GM12878 (cell line): ENCODE results near the gene RTL9. TPM values are rescaled to one million over a fixed set of nuclear protein-coding genes. Genes with fewer than 3 reads are reported as not detected.
A peak's percentile ranks its signal among the peaks of the same experiment; 100 is the strongest.

Experiments
- BHLHE40 ChIP-seq, 2 experiments: fragments of 450-650 bp in 1 of 2; IDR thresholded peaks; 2 replicates each; pipeline ENCODE4 v1.6.1; 2011 to 2017; ENCODE audit warnings: low read depth in 2 of 2, borderline replicate concordance in 1 of 2, improper control_type of control experiment in 1 of 2, low read length in 1 of 2, mild to moderate bottlenecking in 1 of 2
- EGR1 ChIP-seq, 2 experiments: IDR thresholded peaks; 1 replicate in 1 of 2; 2 replicates in 1 of 2; pipeline ENCODE4 v1.6.1; 2011 to 2012; ENCODE audit warnings: low read depth in 2 of 2, low read length in 2 of 2, borderline replicate concordance in 1 of 2, mild to moderate bottlenecking in 1 of 2, moderate library complexity in 1 of 2
- EP300 ChIP-seq, 2 experiments: fragments of 150-350 bp in 1 of 2; IDR thresholded peaks; 2 replicates each; pipeline ENCODE4 v1.6.1; 2011 to 2012; ENCODE audit warnings: low read depth in 2 of 2, low read length in 2 of 2, borderline replicate concordance in 1 of 2, improper control_type of control experiment in 1 of 2, inconsistent platforms in 1 of 2; ENCODE audit not compliant: control insufficient read depth in 1 of 2
- FOXM1 ChIP-seq: IDR thresholded peaks from 2 replicates; pipeline ENCODE4 v1.6.1; 2012; ENCODE audit warnings: low read depth, mild to moderate bottlenecking, inconsistent platforms, low read length, moderate library complexity
- IKZF1 ChIP-seq: fragments of 450-650 bp; conservative IDR thresholded peaks from 2 replicates; pipeline ENCODE4 v1.6.1; 2017; ENCODE audit warnings: antibody characterized with exemption, mild to moderate bottlenecking
- IRF4 ChIP-seq: IDR thresholded peaks from 2 replicates; pipeline ENCODE4 v1.6.1; 2011; ENCODE audit warnings: low read depth, low read length
- KDM1A ChIP-seq: fragments of 200-600 bp; sonication (generic); IDR thresholded peaks from 2 replicates; pipeline ENCODE4 v1.6.1; 2016; ENCODE audit warnings: borderline replicate concordance
- KLF5 ChIP-seq: fragments of 450-650 bp; IDR thresholded peaks from 2 replicates; pipeline ENCODE4 v1.6.1; 2014; ENCODE audit warnings: mild to moderate bottlenecking; ENCODE audit not compliant: partially characterized antibody
- MEF2A ChIP-seq: IDR thresholded peaks from 2 replicates; pipeline ENCODE4 v1.6.1; 2011; ENCODE audit warnings: low read depth, mild to moderate bottlenecking, low read length, moderate library complexity; ENCODE audit not compliant: insufficient read depth
- MEF2B ChIP-seq: fragments of 450-650 bp; IDR thresholded peaks from 2 replicates; pipeline ENCODE4 v1.6.1; 2018; ENCODE audit warnings: mild to moderate bottlenecking, moderate library complexity; ENCODE audit not compliant: partially characterized antibody, poor library complexity, severe bottlenecking
- MTA2 ChIP-seq: fragments of 450-650 bp; IDR thresholded peaks from 2 replicates; pipeline ENCODE4 v1.6.1; 2016; ENCODE audit warnings: low read depth, mild to moderate bottlenecking, moderate library complexity
- NFIC ChIP-seq: IDR thresholded peaks from 2 replicates; pipeline ENCODE4 v1.6.1; 2012; ENCODE audit warnings: low read depth, mild to moderate bottlenecking, inconsistent platforms, low read length, moderate library complexity
- NRF1 ChIP-seq: conservative IDR thresholded peaks from 2 replicates; pipeline ENCODE4 v1.6.1; 2011; ENCODE audit warnings: mild to moderate bottlenecking, low read depth, low read length, improper control_type of control experiment
- RAD51 ChIP-seq: fragments of 450-650 bp; IDR thresholded peaks from 2 replicates; pipeline ENCODE4 v1.6.1; 2016; ENCODE audit warnings: moderate library complexity, mild to moderate bottlenecking, inconsistent platforms
- SMC3 ChIP-seq: IDR thresholded peaks from 2 replicates; pipeline ENCODE4 v1.6.1; 2011; ENCODE audit warnings: low read length, improper control_type of control experiment, borderline replicate concordance
- SPI1 ChIP-seq: IDR thresholded peaks from 2 replicates; pipeline ENCODE4 v1.6.1; 2011; ENCODE audit warnings: low read depth, mild to moderate bottlenecking, low read length, moderate library complexity, borderline replicate concordance; ENCODE audit not compliant: insufficient read depth
- SREBF2 ChIP-seq: IDR thresholded peaks from 2 replicates; pipeline ENCODE4 v1.6.1; 2012; ENCODE audit warnings: mild to moderate bottlenecking, low read length
- TCF7 ChIP-seq: IDR thresholded peaks from 2 replicates; pipeline ENCODE4 v1.6.1; 2014; ENCODE audit warnings: antibody characterized with exemption, borderline replicate concordance
- polyA plus RNA-seq, 11 experiments: library from polyadenylated mRNA; depleted of rRNA in 4 of 11; unstranded in 6 of 11; stranded (reverse) in 5 of 11; fragments of >200 nt; fragmentation: Nextera tagmentation in 4 of 11; fragmentation: Illumina TruSeq in 1 of 11; extraction: Ambion mirVana in 4 of 11; extraction: Trizol in 1 of 11; gene quantifications; 1 replicate in 1 of 11; 2 replicates in 10 of 11; pipeline versions ENCODE4 v1.2.1 to v1.2.3, GENCODE V29; 2011 to 2016; ENCODE audit warnings: inconsistent platforms in 2 of 11, missing spikeins in 2 of 11, low read depth in 1 of 11
- total RNA-seq, 4 experiments: library from RNA; depleted of rRNA in 3 of 4; stranded (reverse); fragments of >200 nt in 3 of 4; fragmentation: Illumina TruSeq in 1 of 4; extraction: Trizol in 1 of 4; gene quantifications; 2 replicates each; pipeline versions ENCODE4 v1.2.1 to v1.2.3, GENCODE V29; 2013 to 2021
- TF ChIP-seq, protein P1 (sequence below): IDR thresholded peaks from 2 replicates; pipeline ENCODE4 v1.6.1; 2011; ENCODE audit warnings: low read depth, mild to moderate bottlenecking, low read length, moderate library complexity, borderline replicate concordance; ENCODE audit errors: extremely low read depth
- TF ChIP-seq, protein P2 (sequence below): fragments of 450-650 bp; IDR thresholded peaks from 2 replicates; pipeline ENCODE4 v1.6.1; 2018; ENCODE audit warnings: mild to moderate bottlenecking, low read depth, moderate library complexity; ENCODE audit not compliant: partially characterized antibody
- TF ChIP-seq, protein P3 (sequence below): fragments of 450-650 bp; IDR thresholded peaks from 2 replicates; pipeline ENCODE4 v1.6.1; 2016; ENCODE audit warnings: mild to moderate bottlenecking
- TF ChIP-seq, protein P4 (sequence below): fragments of 450-650 bp; IDR thresholded peaks from 2 replicates; pipeline ENCODE4 v1.6.1; 2017; ENCODE audit warnings: low read depth, mild to moderate bottlenecking, moderate library complexity
- TF ChIP-seq, protein P5 (sequence below): IDR thresholded peaks from 2 replicates; pipeline ENCODE4 v1.6.1; 2012; ENCODE audit warnings: low read length, inconsistent platforms

The RTL9 gene
- total and polyA plus RNA-seq, 10 of the 15 experiments (the other 5 are each of a cell fraction or from before 2014, with no cell fraction given), result 0.05 to 1.2 (median 0.17) TPM

DNA sequence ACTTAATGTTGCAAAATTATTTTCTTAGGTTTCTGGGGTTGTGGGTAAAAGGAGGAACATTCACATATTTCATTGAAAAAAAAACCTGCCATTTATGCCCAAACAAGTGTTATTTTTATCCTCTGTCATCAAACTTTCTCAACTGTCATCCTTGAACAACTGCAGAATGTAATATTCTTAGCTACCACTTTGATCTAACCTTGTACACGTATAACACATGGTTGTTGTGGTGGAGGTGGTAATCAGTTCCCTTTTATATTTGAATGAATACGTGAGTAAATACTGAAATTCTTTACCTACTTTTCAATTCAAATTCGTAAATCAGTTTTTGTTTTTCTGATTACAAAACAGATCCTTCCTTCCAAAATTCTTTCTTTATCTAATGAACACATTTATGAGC, 37.0 kb upstream of the RTL9 start (continued):
- TF ChIP-seq, protein P1, sequence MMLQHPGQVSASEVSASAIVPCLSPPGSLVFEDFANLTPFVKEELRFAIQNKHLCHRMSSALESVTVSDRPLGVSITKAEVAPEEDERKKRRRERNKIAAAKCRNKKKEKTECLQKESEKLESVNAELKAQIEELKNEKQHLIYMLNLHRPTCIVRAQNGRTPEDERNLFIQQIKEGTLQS, result no peak
- TF ChIP-seq RAD51, result no peak
- TF ChIP-seq, protein P2, sequence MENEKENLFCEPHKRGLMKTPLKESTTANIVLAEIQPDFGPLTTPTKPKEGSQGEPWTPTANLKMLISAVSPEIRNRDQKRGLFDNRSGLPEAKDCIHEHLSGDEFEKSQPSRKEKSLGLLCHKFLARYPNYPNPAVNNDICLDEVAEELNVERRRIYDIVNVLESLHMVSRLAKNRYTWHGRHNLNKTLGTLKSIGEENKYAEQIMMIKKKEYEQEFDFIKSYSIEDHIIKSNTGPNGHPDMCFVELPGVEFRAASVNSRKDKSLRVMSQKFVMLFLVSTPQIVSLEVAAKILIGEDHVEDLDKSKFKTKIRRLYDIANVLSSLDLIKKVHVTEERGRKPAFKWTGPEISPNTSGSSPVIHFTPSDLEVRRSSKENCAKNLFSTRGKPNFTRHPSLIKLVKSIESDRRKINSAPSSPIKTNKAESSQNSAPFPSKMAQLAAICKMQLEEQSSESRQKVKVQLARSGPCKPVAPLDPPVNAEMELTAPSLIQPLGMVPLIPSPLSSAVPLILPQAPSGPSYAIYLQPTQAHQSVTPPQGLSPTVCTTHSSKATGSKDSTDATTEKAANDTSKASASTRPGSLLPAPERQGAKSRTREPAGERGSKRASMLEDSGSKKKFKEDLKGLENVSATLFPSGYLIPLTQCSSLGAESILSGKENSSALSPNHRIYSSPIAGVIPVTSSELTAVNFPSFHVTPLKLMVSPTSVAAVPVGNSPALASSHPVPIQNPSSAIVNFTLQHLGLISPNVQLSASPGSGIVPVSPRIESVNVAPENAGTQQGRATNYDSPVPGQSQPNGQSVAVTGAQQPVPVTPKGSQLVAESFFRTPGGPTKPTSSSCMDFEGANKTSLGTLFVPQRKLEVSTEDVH, result no peak
- peak; percentile 45 to 48; a peak in 2 of 4 replicates for TF ChIP-seq EP300 (IDR thresholded peaks at IDR 0.05; ENCODE audit: borderline replicate concordance in 1 of 2, control insufficient read depth in 1 of 2, low read depth in 2 of 2, low read length in 2 of 2)
- TF ChIP-seq KDM1A, result no peak
- TF ChIP-seq FOXM1, result no peak
- TF ChIP-seq IKZF1, result no peak
- TF ChIP-seq, protein P3, sequence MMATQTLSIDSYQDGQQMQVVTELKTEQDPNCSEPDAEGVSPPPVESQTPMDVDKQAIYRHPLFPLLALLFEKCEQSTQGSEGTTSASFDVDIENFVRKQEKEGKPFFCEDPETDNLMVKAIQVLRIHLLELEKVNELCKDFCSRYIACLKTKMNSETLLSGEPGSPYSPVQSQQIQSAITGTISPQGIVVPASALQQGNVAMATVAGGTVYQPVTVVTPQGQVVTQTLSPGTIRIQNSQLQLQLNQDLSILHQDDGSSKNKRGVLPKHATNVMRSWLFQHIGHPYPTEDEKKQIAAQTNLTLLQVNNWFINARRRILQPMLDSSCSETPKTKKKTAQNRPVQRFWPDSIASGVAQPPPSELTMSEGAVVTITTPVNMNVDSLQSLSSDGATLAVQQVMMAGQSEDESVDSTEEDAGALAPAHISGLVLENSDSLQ, result peak; percentile 19; the same call in 1 of the 2 replicates
- TF ChIP-seq MEF2A, result peak; percentile 79; the same call in 1 of the 2 replicates
- peak; percentile 81 for TF ChIP-seq MTA2
- peak; percentile 46; the same call in 1 of the 2 replicates for TF ChIP-seq TCF7
- TF ChIP-seq, protein P4, sequence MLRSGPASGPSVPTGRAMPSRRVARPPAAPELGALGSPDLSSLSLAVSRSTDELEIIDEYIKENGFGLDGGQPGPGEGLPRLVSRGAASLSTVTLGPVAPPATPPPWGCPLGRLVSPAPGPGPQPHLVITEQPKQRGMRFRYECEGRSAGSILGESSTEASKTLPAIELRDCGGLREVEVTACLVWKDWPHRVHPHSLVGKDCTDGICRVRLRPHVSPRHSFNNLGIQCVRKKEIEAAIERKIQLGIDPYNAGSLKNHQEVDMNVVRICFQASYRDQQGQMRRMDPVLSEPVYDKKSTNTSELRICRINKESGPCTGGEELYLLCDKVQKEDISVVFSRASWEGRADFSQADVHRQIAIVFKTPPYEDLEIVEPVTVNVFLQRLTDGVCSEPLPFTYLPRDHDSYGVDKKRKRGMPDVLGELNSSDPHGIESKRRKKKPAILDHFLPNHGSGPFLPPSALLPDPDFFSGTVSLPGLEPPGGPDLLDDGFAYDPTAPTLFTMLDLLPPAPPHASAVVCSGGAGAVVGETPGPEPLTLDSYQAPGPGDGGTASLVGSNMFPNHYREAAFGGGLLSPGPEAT, result no peak
- TF ChIP-seq BHLHE40 (IDR thresholded peaks at IDR 0.05; ENCODE audit: borderline replicate concordance in 1 of 2, low read depth in 2 of 2, low read length in 1 of 2), result peak; percentile 65 to 66
- TF ChIP-seq IRF4, result no peak
- TF ChIP-seq SPI1, result peak; percentile 87; the same call in 1 of the 2 replicates
- TF ChIP-seq SREBF2, result no peak
- TF ChIP-seq SMC3, result no peak
- TF ChIP-seq NFIC, result peak; percentile 45; the same call in 1 of the 2 replicates
- peak; percentile 79 for TF ChIP-seq MEF2B
- TF ChIP-seq KLF5, result no peak
- TF ChIP-seq, protein P5, sequence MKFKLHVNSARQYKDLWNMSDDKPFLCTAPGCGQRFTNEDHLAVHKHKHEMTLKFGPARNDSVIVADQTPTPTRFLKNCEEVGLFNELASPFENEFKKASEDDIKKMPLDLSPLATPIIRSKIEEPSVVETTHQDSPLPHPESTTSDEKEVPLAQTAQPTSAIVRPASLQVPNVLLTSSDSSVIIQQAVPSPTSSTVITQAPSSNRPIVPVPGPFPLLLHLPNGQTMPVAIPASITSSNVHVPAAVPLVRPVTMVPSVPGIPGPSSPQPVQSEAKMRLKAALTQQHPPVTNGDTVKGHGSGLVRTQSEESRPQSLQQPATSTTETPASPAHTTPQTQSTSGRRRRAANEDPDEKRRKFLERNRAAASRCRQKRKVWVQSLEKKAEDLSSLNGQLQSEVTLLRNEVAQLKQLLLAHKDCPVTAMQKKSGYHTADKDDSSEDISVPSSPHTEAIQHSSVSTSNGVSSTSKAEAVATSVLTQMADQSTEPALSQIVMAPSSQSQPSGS, result 0 out of 2 replicates have a peak, but pooled peaks have one; percentile 29
- no peak for TF ChIP-seq NRF1
- no peak for TF ChIP-seq EGR1 (IDR thresholded peaks at IDR 0.05; ENCODE audit: borderline replicate concordance in 1 of 2, low read depth in 2 of 2, low read length in 2 of 2)
